IMR-90 (cell line): ENCODE measurements around the gene MFGE8. TPM values are rescaled to one million over a fixed set of nuclear protein-coding genes. Genes with fewer than 3 reads are reported as not detected.
A peak's percentile ranks its signal among the peaks of the same experiment; 100 is the strongest.

Experiments used
- ATAC-seq: fragments of 200-7000 bp; cut with Tn5 transposase; 2 replicates; pipeline ENCODE4 v1.9.1; 2020; ENCODE audit warnings: low read depth, mild to moderate bottlenecking, moderate library complexity
- BruUV-seq: library from RNA; stranded (reverse); fragments of 400-500 nt; replicated peaks from 2 replicates; lab custom pipeline; 2021; lab: Mats Ljungman, UMichigan
- CTCF ChIA-PET: fragments of 300-600 bp; formaldehyde crosslinking; extraction: SDS; loops from one replicate; lab custom pipeline; 2021; ENCODE audit warnings: antibody characterized with exemption; lab: Yijun Ruan, JAX
- POLR2A ChIA-PET: fragments of 300-600 bp; sonication (Branson Sonifier 250); formaldehyde crosslinking; loops from one replicate; lab custom pipeline; 2022; ENCODE audit warnings: antibody characterized with exemption; ENCODE audit not compliant: unreplicated experiment; lab: Charles Lee
- DNase-seq: peaks from one replicate; pipeline ENCODE4 v3.0.0; 2013
- H2AFZ ChIP-seq: replicated peaks from 2 replicates; pipeline ENCODE3; 2013; ENCODE audit warnings: low read length, mild to moderate bottlenecking; ENCODE audit not compliant: poor library complexity
- H2AK5ac ChIP-seq: 2 replicates; pipeline ENCODE4 v1.6.1; 2013; ENCODE audit warnings: low read depth, low read length, inconsistent platforms
- H2AK9ac ChIP-seq: replicated peaks from 2 replicates; pipeline ENCODE3; 2013; ENCODE audit warnings: mild to moderate bottlenecking, low read depth, low read length, moderate library complexity; ENCODE audit not compliant: poor library complexity
- H2BK120ac ChIP-seq: 2 replicates; pipeline ENCODE4 v1.6.1; 2013; ENCODE audit warnings: low read depth, low read length, inconsistent platforms
- H2BK15ac ChIP-seq: 3 replicates; pipeline ENCODE4 v1.6.1; 2013; ENCODE audit warnings: low read depth, low read length, inconsistent platforms
- H2BK20ac ChIP-seq: 2 replicates; pipeline ENCODE4 v1.6.1; 2013; ENCODE audit warnings: low read depth, mild to moderate bottlenecking, inconsistent platforms, low read length, moderate library complexity
- H2BK5ac ChIP-seq: 2 replicates; pipeline ENCODE4 v1.6.1; 2013; ENCODE audit warnings: mild to moderate bottlenecking, low read depth, low read length, inconsistent platforms; ENCODE audit not compliant: poor library complexity, severe bottlenecking
- H3K14ac ChIP-seq: replicated peaks from 2 replicates; pipeline ENCODE4 v1.6.1; 2013; ENCODE audit warnings: low read depth, low read length, inconsistent platforms
- H3K18ac ChIP-seq: 2 replicates; pipeline ENCODE4 v1.6.1; 2013; ENCODE audit warnings: low read depth, low read length, control low read depth
- H3K23ac ChIP-seq: 2 replicates; pipeline ENCODE4 v1.6.1; 2013; ENCODE audit warnings: low read depth, low read length, inconsistent platforms
- H3K27ac ChIP-seq: 2 replicates; pipeline ENCODE4 v1.5.1; 2013; ENCODE audit warnings: mild to moderate bottlenecking, control low read depth, low read length; ENCODE audit not compliant: insufficient read depth
- H3K27me3 ChIP-seq: 2 replicates; pipeline ENCODE4 v1.6.1; 2013; ENCODE audit warnings: low read length; ENCODE audit not compliant: control insufficient read depth, insufficient read depth
- H3K36me3 ChIP-seq: 2 replicates; pipeline ENCODE4 v1.6.1; 2013; ENCODE audit warnings: low read length, mixed read lengths; ENCODE audit not compliant: control insufficient read depth, insufficient read depth
- H3K4ac ChIP-seq: 2 replicates; pipeline ENCODE4 v1.6.1; 2013; ENCODE audit warnings: low read depth, low read length, inconsistent platforms
- H3K4me1 ChIP-seq: 2 replicates; pipeline ENCODE4 v1.6.1; 2013; ENCODE audit warnings: low read length, mixed read lengths; ENCODE audit not compliant: control insufficient read depth, insufficient read depth
- H3K4me2 ChIP-seq: 2 replicates; pipeline ENCODE4 v1.6.1; 2013; ENCODE audit warnings: low read depth, mild to moderate bottlenecking, control low read depth, low read length, moderate library complexity
- H3K4me3 ChIP-seq: 2 replicates; pipeline ENCODE4 v1.5.1; 2013; ENCODE audit warnings: low read depth, mild to moderate bottlenecking, control low read depth, low read length, moderate library complexity; ENCODE audit not compliant: insufficient read depth
- H3K56ac ChIP-seq: 2 replicates; pipeline ENCODE4 v1.6.1; 2013; ENCODE audit warnings: low read length, inconsistent platforms; ENCODE audit not compliant: insufficient read depth; ENCODE audit errors: extremely low read depth
- H3K79me1 ChIP-seq, 2 experiments: 2 replicates each; pipeline ENCODE4 v1.6.1; 2013; ENCODE audit warnings: low read length in 2 of 2, inconsistent platforms in 1 of 2, low read depth in 1 of 2
- H3K9ac ChIP-seq: 2 replicates; pipeline ENCODE4 v1.6.1; 2013; ENCODE audit warnings: low read depth, low read length, control low read depth
- H3K9me1 ChIP-seq: 2 replicates; pipeline ENCODE4 v1.6.1; 2013; ENCODE audit warnings: low read length, inconsistent platforms; ENCODE audit not compliant: insufficient read depth
- H3K9me3 ChIP-seq: 2 replicates; pipeline ENCODE4 v1.6.1; 2013; ENCODE audit warnings: low read length; ENCODE audit not compliant: control insufficient read depth, insufficient read depth
- H4K20me1 ChIP-seq: 2 replicates; pipeline ENCODE4 v1.6.1; 2013; ENCODE audit warnings: low read length, inconsistent platforms; ENCODE audit not compliant: insufficient read depth
- H4K5ac ChIP-seq: 2 replicates; pipeline ENCODE4 v1.6.1; 2013; ENCODE audit warnings: mild to moderate bottlenecking, low read depth, low read length, control low read depth
- H4K8ac ChIP-seq, 2 experiments: 2 replicates each; pipeline ENCODE4 v1.6.1; 2013; ENCODE audit warnings: low read depth in 2 of 2, low read length in 2 of 2, control low read depth in 1 of 2, inconsistent platforms in 1 of 2
- H4K91ac ChIP-seq: 2 replicates; pipeline ENCODE4 v1.6.1; 2013; ENCODE audit warnings: low read depth, low read length, inconsistent platforms; ENCODE audit not compliant: insufficient read depth
- MAFK ChIP-seq: IDR thresholded peaks from 2 replicates; pipeline ENCODE4 v1.6.1; 2012; ENCODE audit warnings: low read depth, low read length, improper control_type of control experiment
- MAZ ChIP-seq: IDR thresholded peaks from 2 replicates; pipeline ENCODE4 v1.6.1; 2012; ENCODE audit warnings: low read depth, mild to moderate bottlenecking, low read length, improper control_type of control experiment, moderate library complexity, borderline replicate concordance
- NFE2L2 ChIP-seq: fragments of 150-350 bp; IDR thresholded peaks from 2 replicates; pipeline ENCODE4 v1.6.1; 2016; ENCODE audit warnings: low read depth, mild to moderate bottlenecking, low read length
- USF2 ChIP-seq: fragments of 150-350 bp; IDR thresholded peaks from 2 replicates; pipeline ENCODE4 v1.6.1; 2017; ENCODE audit warnings: mild to moderate bottlenecking, antibody characterized with exemption, low read length, low read depth
- WGBS, 2 experiments: methylation state at CpG; one replicate each; pipeline versions ENCODE4 v1.1.5 to v1.1.7; 2013; ENCODE audit warnings: missing lambda C conversion rate in 2 of 2; ENCODE audit not compliant: insufficient read length in 1 of 2; ENCODE audit errors: extremely low coverage in 2 of 2; 5-methylcytosine and 5-hydroxymethylcytosine counted together
- dilution Hi-C: fragments of 300-500 bp; cut with HindIII; formaldehyde crosslinking; loops from one replicate; pipeline ENCODE4 v1.14.3; 2018; ENCODE audit warnings: low sequenced_read_pairs; ENCODE audit not compliant: unreplicated experiment
- in situ Hi-C: fragments of 300-500 bp; cut with MboI; formaldehyde crosslinking; loops from 3 replicates; pipeline ENCODE4 v1.14.3; 2019; ENCODE audit warnings: low sequenced_read_pairs, inconsistent platforms, mixed read lengths
- intact Hi-C: fragments of 100-400 bp; cut with micrococcal nuclease; formaldehyde crosslinking; loops from 2 replicates; pipeline ENCODE4 v1.10.0; 2022
- polyA plus RNA-seq, 3 experiments: library from polyadenylated mRNA; depleted of rRNA; stranded (reverse); fragments of >200 nt; gene quantifications; 2 replicates each; pipeline ENCODE4 v1.2.3, GENCODE V29; 2012; ENCODE audit warnings: low replicate concordance in 1 of 3
- total RNA-seq: library from RNA; depleted of rRNA; stranded (reverse); fragments of >200 nt; gene quantifications from 2 replicates; pipeline ENCODE4 v1.2.3, GENCODE V29; 2012

The MFGE8 gene
- total and polyA plus RNA-seq, 2 of the 4 experiments (the other 2 are of a cell fraction), result 232 to 1,912 TPM

GRCh38 chr15:88890495-88890894, 22.7 kb downstream of the MFGE8 start:
- ATAC-seq, result peak; percentile 15; the same call in 1 of the 2 replicates
- H3K27ac ChIP-seq, result no peak overlapping the region

More at GRCh38 chr15:88890495-88890894, 22.7 kb downstream of the MFGE8 start:
- Histone ChIP-seq H4K5ac (no peak overlapping the region), H3K18ac (no peak overlapping the region), H3K23ac (no peak overlapping the region), H3K79me1 (no peaks in the 10 kb centered on the region), H3K9me3 (no peaks in the 10 kb centered on the region), H2BK15ac (no peak overlapping the region), H3K4me1 (peaks cover 2% of the 10 kb centered on the region; the same call in 1 of the 2 replicates), H2AK5ac (no peak overlapping the region), H2BK20ac (no peak overlapping the region), H4K91ac (no peak overlapping the region), H3K4me2 (no peak overlapping the region), H2BK5ac (no peak overlapping the region), H4K8ac (no peak overlapping the region), H4K20me1 (peaks cover 3% of the 10 kb centered on the region; the same call in 1 of the 2 replicates), H3K9ac (no peak overlapping the region), H3K56ac (no peak overlapping the region), H3K4me3 (no peak overlapping the region), H3K14ac (no peak overlapping the region), H2BK120ac (no peak overlapping the region), H3K9me1 (peaks cover 10% of the 10 kb centered on the region; the same call in 1 of the 2 replicates), H2AFZ (no peak overlapping the region), H3K4ac (no peak overlapping the region), H3K36me3 (peaks cover 4% of the 10 kb centered on the region; the same call in 1 of the 2 replicates), H3K27me3 (no peaks in the 10 kb centered on the region), H2AK9ac (no peak overlapping the region)
- dilution Hi-C loops (no loop called here), in situ Hi-C loops (no loop called here), intact Hi-C loops (no loop called here)
- BruUV-seq, result no TSS peak
- 93% methylated on average over 3 of the region's 4 CpGs; no CpG with 5 or more reads in 1 of the 2 experiments for WGBS, 2 experiments
- CTCF ChIA-PET, result interaction anchor here (0.6 to 1.9 kb wide), 2 partner anchors 14 to 289 kb away, joined by 3 to 6 read pairs; no protein-coding TSS in a partner anchor
- TF ChIP-seq USF2 (no peak), MAZ (no peak), MAFK (no peak), NFE2L2 (no peak)
- no peak for DNase-seq
- POLR2A ChIA-PET, result no interaction called here
